Globus pallidus (tissue), 1 donor: ENCODE data around the gene CPNE2.
"Not testable (repeated sequence)": the region's sequence is repeated elsewhere in the genome, so short reads cannot be mapped to it uniquely, and the experiment has no call there.

Experiments
- DNase-seq: peaks from one replicate; pipeline ENCODE4 v3.0.0-alpha.2; 2015; ENCODE audit warnings: low spot score

Gene CPNE2

DNA sequence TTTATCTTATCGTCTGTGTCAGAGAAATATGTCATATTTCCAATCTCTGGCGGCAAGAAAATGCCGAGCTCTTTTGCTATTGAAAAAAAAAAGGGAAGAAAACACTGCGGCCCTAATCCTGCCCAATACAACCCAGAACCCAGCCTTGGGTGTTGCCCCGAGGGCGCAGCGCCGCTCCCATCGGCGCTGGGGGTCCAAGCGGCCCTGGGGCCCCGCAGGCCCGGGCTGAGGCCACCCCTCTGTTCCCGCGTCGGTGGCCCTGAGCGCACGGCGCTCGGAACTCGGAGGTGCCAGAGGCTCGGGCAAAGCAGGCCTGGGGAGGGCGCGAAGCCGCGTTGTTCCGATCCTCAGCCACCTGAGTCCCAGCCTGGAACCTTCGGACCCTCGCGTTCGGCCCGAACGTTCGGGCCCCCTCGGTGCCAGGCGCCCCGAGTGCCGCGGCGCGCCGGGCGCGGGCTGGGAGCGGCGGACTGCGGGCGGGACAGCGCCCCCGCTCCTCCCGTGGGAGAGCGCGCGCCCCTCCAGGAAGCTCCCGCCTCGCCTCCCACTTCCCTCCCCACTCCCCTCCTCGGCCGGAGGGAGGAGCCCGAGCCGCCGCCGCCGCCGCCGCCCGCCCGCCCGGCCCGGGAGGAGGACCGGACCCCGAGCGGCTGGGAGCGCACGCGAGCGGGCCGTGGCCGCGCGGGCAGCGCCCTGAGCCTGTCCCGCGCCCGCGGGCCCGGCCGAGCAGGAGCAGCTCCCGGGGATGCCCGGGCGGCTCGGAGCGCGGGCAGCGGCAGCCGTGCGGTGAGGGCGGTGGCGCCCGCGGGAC is at the start of gene CPNE2:
TSS of gene CPNE2 (plus strand) at position 609 of the 811 bp plus-strand sequence. CDS start 18,160 bp downstream, outside the sequence.
- peak; percentile 86 for DNase-seq

DNA sequence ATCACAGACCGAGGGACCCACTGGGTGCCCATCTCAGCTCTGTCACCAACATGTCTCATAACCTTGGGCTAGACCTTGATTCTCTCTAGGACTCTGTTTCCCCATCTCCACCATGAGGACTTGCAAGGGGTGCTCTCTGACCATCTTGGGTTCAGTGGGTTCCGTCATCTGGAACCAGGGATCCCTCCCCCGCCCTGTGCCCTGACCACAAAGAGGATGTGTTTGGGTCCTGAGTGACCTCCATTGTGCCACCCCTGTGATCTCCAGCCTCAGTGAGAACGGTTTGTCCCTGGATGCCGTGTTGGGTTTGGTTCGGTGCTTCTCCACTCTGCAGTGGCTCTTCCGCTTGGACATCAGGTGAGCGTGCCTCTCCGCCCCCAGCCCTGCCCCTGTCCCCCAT is 49.1 kb upstream of the CPNE2 start:
- DNase-seq: no peak

DNA sequence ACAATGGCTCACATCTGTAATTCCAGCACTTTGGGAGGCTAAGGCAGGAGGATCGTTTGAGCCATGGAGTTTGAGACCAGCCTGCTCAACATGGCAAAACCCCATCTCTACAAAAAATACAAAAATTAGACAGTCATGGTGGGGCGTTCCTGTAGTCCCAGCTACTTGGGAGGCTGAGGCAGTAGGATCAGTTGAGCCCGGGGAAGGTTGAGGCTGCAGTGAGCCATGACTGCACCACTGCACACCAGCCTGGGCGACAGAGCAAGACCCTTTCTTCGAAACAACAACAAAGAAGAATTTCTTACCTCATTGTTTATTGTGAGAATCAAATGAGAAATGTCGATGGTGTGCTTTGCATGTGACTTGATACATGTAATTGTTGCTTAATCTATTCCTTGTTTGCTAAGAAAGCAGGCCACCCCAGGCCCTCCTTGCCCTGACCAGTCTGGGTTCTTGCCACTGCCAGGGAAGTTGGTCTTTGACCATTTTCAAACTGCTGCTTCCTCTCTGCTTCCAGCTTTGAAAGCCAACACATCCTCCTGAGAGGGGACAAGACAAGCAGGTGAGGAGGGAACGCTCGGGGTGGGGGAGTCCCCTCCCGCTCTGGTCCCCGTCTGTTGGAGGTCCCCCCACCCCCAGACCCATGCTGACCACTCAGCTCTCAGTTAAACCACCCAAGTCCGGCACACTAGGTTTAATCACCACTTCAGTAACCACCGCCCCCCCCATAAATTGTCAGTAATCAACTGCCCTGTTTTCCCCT is 47.3 kb upstream of the CPNE2 start:
- DNase-seq: no peak

DNA sequence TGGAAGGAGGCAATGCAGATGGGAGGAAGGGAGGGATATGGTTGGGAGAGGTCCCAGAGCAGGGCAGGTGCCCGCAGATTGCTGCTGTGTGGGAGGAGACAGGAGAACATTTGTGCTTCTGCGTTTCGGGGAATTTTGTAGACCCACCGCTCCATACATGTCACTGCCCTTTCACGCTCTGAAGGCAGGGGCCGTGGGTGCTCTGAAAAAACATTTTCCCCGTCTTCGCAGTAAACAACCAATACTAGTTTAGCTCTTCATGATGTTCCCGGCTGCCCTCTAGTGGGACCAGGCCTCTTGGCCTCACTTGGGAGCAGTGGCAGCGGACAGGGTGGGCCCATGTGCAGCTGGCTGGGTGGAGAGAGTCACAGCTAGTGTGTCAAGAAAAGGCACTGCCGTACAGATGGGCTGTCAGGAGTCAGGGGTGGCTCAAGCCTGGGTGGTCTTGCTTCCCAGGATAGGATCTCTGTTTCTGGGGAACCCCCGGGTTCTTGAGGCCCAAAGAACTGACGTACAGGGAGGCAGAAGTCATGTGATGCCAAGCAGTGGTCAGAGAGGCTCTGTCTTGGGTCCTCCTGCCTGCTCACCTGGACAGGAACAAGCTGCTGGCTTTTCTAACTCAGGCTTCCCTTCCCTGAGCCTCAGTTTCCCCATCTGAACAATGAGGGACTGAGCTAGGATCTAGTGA is 46.5 kb upstream of the CPNE2 start:
- peak; percentile 75 for DNase-seq

DNA sequence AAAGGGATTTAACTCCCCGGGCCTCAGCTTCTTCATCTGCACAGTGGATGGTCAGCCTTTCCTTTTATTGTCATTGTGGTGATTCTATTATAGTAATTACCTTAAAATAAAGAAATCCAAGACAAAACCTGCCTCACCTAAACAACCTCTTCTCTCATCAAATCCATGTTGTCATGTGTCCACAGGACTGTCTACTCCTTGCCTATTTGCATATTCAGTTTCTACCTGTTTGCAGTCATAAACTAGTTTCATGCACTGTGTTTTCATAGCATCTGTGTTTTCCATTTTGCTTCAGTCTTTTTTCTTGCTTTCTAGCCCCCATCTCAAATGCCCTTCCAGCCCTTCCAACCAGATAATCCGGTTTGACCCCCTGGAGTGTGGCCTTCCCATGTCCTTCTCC is 44.3 kb upstream of the CPNE2 start:
- no peak for DNase-seq

DNA sequence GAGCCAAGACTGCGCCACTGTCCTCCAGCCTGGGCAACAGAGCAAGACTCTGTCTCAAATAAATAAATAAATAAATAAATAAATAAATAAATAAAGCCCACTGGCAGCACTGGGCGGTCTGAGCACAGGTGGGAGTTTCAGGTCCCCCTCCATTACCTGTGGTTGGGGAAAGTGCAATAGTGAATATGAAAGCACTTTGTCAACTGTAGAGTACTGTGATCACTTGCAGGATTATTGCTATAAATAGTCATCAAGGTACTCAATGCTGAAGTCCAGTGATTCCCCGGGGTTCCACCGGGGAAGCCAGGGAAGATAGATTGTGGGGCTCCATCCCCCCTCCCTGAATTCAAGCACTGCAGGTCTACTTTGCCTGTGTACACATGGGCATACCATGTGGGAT is 42.7 kb upstream of the CPNE2 start:
- no peak for DNase-seq

DNA sequence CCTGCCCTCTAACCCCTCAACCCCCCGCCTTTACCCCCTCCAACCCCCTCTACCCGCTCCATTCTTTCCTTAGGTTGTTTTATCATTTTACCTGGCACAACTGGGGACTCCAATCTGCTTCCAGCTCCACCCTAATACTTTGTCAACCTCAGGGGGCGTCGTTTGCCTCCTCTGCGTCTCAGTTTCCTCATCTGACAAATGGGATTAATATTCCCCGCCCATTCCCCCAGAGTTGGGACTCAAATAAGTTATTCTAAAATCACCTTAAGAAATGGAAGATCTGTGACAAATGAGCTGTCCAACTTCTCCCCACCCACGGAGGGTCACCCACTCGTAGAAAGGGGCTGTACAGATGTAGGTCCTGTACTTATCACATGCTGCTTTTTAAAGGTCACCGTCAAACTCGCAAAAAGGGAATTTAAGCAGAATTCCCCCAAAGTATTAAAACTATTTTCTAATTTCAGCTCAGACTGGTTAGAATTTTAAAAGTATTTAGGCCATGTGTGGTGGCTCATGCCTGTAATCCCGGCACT is 40.6 kb upstream of the CPNE2 start:
- no peak for DNase-seq

DNA sequence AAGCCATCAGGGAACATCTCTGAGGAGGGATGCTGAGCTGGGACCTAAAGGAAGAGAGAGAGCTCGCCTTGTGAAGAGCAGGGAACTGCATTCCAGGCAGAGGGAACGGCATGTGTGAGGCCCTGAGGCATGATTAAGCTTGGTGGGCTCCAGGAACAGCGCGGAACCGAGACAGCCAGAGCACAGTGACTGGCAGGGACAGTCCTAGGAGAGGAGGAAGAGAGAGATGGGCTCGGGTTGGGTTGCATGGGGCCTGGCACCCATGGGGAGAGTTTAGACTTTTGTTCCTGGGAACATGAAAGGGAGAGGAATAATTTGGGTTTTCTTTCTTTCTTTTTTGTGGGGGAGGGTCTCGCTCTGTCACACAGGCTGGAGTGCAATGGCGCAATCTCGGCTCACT is 39.2 kb upstream of the CPNE2 start:
- no peak for DNase-seq

DNA sequence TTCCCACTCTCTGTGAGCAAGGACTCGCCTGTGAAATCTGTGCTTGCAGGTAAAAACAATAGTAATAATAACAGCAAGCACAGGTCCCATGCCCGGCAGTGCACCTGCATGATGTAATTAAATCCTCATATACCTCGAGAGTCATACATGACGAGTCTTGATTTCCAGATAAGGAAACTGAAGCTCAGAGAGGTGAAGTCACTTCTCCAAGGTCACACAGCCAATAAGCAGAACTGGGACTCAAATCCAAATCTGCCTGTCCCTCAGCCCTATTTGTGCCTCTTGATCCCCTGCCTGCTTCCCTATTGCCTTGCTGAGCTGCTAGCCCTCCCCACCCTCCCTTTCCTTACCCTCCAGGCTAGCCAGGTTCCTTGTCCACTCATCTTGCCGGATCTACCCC is 38.0 kb upstream of the CPNE2 start:
- no peak for DNase-seq

DNA sequence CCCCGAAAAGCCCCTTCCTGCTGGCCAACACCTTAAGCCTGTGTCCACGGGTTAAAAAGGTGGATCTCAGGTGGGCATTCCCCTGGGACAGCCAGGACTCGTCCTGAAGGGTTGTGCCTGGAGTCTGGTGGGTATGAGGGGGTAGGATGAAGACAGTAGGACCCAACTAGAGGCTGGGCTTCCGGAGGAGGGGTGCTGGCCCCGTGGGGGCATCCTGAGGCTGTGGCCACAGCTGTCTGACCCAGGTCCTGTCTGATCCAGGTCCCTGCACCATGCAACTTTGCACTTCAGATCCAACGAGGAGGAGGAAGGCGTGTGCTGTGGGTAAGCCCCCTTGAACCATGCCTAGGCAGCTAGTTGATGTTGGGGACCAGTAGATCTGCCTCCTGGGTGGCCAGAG is 37.6 kb upstream of the CPNE2 start:
- DNase-seq: no peak

DNA sequence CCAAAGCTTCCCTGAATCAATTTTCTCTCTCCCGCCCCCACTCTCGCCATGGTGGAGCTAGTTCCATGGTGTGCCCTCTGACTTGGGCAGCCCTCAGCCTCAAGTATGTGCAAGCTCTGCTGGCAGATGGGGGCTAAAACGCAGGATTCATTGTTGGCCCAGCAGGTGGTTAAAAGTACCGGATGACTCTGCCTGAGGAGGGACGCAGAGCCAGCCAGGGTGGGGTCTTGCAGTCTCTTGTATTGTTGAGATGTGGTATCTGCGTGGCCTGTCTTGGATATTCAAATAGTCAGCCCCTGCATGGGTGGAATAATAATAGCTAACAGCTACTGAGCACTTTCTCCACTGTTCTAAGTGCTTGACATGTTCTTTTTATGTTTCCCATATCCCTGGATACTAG is 36.7 kb upstream of the CPNE2 start:
- no peak for DNase-seq

DNA sequence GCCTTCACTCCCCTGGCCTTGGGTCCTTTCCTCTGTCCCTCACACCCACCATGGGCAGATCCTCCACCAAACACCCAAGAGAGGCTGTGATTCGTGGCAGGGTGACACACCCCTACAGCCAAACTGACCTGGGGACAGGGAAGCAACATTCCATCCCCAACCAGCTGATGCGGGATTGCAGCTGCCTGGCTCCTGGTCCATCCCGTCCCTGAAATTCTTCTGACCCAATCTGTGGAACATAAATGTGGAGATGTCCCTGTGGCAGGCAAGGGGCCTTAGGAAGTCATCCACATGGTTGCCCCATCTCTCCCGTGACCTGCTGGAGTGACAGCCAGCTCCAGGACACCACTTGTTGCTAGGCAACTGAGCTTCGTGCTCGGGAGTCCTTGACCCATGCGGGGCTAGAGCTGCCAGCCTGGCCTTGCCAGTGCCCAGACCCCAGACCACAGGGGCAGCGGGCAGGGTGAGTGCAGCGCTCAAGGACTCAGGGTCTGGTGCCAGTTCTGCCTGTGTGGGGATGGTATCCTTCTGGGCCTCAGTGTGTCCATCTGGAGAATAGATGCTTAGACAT is 34.0 kb upstream of the CPNE2 start:
- no peak for DNase-seq

DNA sequence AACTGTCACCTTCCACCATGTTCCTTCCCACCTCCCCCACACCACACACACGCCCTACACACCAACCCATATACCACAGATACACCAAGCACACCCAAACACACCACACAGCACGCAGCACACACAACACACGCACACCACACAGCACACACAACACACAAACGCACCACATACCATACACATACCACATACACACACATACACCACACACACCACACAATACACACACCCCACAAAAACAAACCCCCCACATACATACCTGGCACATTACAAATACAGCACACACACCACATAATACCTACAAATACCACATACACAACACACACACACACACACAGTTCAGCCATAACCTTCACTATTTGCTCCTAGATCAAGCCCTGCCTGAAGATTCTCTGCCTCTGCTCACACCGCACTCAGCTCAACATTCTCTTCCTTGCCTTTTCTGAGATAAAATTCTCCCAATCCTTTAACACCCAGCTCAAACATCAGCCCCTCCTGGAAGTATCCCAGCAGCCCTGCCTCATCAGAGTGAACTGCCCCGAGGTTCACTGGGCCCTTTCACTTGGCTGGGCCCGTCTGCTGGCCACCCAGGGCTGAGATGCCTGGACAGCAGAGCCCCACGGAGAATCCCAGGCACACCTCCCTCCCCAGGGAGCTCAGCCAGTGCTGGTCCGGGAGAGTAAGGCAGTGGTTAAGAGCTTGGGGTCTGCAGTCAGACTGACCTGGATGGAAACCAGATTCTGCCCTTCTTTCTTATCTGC is 31.9 kb upstream of the CPNE2 start:
- no peak for DNase-seq

DNA sequence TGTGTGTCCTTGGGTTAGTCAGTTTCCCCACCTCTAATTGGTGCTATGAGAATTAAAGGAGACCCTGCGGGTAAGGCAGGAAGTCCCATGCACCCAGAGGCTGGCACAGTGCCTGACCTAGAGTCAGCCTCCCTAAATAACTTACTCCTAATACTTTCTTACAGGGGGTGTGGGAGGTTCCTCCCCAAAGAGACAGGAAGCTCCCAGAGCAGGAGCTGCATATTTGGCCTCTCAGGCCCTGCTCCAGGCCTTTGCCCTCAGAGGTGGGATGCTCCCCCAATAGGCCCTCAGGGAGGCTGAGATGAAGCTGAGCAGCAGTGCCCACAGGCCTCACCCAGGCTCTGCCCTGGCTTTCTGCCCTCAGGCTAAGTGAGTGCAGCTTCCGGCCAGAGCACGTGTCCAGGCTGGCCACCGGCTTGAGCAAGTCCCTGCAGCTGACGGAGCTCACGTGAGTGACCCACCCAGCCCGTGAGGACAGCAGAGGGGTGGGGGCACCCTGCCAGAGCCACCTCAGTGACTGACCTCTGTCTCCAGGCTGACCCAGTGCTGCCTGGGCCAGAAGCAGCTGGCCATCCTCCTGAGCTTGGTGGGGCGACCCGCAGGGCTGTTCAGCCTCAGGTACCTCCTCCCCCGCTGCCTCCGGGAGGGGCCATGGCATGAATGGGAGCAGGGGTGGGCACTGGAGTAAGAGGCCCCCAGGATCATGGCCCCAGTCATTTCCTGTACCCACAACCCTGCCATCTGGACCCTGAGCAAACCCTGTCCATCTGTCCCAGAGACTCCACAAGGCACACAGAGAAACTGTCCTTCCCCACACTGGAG is 31.1 kb upstream of the CPNE2 start:
- no peak for DNase-seq

DNA sequence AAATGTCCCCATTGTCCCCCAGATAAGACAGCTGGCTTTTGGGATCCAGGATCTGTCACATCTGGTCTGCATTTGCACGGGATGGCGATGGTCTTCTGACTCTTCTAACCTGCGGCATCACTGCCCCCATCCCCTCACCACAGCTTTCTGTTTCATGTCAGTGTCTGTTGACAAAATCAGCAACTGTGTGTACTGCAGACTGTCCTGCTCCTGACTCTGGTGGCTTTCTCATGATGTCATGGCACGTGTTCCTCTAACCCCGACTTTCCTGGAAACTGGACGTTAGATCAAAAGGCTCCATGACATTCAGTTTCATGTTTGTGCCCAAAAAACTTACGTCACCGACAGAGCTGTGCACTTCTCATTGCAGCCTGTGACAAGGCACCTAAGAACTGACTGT is 30.1 kb upstream of the CPNE2 start:
- no peak for DNase-seq

DNA sequence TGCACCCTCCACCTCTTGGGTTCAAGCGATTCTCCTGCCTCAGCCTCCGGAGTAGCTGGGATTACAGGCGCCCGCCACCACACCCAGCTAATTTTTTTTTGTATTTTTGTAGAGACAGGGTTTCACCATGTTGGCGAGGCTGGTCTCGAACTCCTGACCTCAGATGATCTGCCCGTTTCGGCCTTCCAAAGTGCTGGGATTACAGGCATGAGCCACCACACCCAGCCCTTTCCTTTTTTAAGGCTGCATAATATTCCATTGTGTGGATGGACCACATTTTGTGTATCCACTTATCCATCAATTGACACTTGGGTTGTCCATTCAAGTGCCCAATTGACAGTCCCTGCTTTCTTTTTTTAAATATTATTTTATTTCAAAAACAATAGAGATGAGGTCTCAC is 29.2 kb upstream of the CPNE2 start:
- DNase-seq: not testable (repeated sequence)

DNA sequence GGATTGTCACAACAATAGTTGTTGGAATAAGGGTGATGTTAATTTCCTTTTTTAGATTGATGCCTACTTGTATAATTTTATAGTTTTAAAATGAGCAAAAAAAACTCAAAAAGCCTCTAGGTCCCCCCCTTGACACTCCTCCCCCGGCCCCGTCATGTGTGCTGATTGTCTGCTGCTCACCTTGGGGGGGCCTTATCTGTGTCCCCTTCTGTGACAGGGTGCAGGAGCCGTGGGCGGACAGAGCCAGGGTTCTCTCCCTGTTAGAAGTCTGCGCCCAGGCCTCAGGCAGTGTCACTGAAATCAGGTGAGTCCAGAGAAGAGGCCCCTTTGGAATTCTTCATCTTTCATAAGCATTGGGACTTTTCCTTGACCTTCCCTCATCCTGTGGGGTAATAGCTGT is 27.4 kb upstream of the CPNE2 start:
- DNase-seq: no peak

DNA sequence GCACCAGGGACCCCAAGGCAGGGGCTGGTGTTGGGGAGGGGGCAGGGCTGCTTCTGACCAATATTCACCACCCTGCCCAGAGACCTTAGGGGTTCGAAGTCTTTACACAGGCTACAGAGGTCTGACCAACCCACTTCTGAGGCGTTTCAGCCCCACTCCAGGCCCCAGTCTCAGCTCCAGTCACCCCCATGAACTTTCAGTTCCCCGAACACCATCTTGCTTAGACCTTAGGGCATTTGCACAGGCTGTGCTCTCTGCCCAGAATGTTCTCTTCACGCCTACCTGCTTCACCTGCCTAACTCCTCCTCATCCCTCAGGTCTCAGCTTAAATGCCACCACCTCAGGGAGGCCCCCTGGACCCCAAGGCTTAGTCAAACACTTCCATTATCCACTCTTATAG is 25.8 kb upstream of the CPNE2 start:
- DNase-seq: no peak

DNA sequence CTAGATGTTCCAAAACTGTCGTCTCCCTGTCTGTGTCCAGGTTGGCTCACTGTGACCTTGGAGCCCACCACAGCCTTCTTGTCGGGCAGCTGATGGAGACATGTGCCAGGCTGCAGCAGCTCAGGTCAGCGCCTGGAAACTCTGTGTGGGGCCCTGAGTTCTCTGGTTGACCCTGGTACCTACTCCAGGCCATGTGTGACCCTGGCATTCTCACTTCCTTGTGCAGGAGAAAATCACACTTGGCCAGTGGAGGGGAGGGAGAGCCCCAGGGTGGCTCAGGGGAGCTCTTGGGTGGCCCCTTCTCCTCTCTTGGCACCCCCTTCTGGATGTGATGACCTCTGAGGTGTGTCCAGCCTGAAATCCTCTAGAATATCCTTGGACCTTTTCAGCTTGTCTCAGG is 25.0 kb upstream of the CPNE2 start:
- no peak for DNase-seq

DNA sequence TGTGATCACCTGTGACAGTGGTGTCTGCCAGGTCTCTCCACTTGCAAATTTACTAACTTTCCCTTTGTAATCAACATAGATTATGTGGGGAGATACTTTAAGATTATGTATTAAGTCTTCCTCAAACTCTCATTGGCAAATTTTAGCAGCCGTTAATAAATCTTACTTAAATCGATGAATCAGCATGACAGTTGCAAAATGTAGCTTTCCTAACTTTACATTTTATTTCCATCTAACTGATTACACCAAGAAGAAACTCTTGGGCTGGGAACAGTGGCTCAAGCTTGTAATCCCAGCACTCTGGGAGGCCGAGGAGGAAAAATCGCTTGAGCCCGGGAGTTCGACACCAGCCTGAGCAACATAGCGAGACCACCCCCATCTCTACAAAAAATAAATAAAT is 23.3 kb upstream of the CPNE2 start:
- no peak for DNase-seq
